ENCODE results near the gene SCLY. TPM values are rescaled to one million over a fixed set of nuclear protein-coding genes. Genes with fewer than 3 reads are reported as not detected.

Gene SCLY
- total RNA-seq, 1 donor from 2014 or later: 11.5 TPM

- no peak overlapping the region for H3K4me3 ChIP-seq (ENCODE audit: low read depth, low read length)
- TF ChIP-seq CTCF (conservative IDR thresholded peaks at IDR 0.05; ENCODE audit: low read depth, low read length): no peak
- DNase-seq (ENCODE audit: low read depth): no peak
Measured at GRCh38 chr2:238082151-238082550, 21.4 kb downstream of the SCLY start.

DNA sequence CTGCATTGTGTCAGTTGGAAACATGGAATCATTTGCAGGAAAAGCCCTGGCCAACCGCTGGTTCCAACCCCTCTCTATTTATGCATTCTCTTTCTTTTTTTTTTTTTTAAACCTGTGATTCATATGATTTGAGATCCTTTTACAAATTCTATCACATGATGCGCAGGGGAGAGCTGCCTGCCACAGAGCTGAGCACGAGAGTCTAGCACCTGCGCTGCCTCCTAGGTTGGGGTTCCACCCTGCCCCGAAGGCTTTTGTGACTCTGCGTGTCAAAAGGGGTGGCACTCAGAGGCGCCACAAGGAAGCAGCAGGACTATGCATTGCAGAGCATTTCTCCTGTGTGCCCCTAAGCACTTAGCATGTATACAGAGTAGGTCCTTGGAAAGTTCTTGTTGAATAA is 22.0 kb downstream of the SCLY start:
- no peak for TF ChIP-seq CTCF (conservative IDR thresholded peaks at IDR 0.05; ENCODE audit: low read depth, low read length)
- no peak overlapping the region for H3K4me3 ChIP-seq (ENCODE audit: low read depth, low read length)
- no peak for DNase-seq (ENCODE audit: low read depth)

DNA sequence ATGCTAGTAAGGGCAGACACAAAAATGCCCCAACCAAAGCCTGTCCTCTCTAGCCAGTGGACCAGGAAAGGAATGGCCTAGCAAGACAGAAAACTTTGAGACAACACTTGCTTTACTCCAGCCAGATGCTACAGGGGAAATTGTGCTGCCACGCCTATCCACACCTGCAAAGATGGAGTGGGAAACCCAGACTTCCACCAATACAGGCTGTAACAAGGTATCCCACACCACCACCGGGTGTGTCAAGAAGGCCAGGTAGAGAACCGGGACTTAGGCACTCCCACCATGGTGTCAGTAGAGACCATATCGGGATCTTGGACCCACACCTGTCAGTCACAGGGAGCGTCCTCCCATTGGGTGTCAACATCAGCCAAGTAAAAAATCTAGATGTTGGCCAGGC is 23.1 kb downstream of the SCLY start:
- TF ChIP-seq CTCF (conservative IDR thresholded peaks at IDR 0.05; ENCODE audit: low read depth, low read length): no peak
- no peak for DNase-seq (ENCODE audit: low read depth)
- no peak overlapping the region for H3K4me3 ChIP-seq (ENCODE audit: low read depth, low read length)

- no peak overlapping the region for H3K4me3 ChIP-seq (ENCODE audit: low read depth, low read length)
- DNase-seq (ENCODE audit: low read depth): no peak
- no peak for TF ChIP-seq CTCF (conservative IDR thresholded peaks at IDR 0.05; ENCODE audit: low read depth, low read length)
Measured at GRCh38 chr2:238084761-238085160, 24.0 kb downstream of the SCLY start.

DNA sequence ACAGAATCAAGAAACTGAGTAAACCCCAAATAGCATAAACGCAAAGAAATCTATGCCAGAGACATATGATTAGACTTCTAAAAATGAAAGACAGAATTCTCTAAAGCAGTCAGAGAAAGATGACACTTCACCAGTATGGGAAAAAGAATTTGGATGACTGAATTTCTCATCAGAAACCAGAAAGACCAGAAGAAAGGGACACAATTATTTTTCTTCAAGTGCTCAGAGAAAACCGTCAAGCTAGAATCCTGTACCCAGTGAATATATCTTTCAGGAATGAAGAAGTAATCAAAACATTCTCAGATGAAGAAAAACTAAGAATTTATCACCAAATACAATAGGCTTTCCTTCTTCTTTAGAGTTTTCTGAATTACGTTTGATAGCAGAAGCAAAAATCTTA is 25.1 kb downstream of the SCLY start:
- no peak overlapping the region for H3K4me3 ChIP-seq (ENCODE audit: low read depth, low read length)
- DNase-seq (ENCODE audit: low read depth): no peak
- TF ChIP-seq CTCF (conservative IDR thresholded peaks at IDR 0.05; ENCODE audit: low read depth, low read length): no peak

- DNase-seq (ENCODE audit: low read depth): no peak
- no peak overlapping the region for H3K4me3 ChIP-seq (ENCODE audit: low read depth, low read length)
Measured at GRCh38 chr2:238087211-238087610, 26.4 kb downstream of the SCLY start.

More at GRCh38 chr2:238087211-238087610, 26.4 kb downstream of the SCLY start:
- no peak for TF ChIP-seq CTCF (conservative IDR thresholded peaks at IDR 0.05; ENCODE audit: low read depth, low read length)
